ENCODE data around the gene SPSB1. TPM values are rescaled to one million over a fixed set of nuclear protein-coding genes. Genes with fewer than 3 reads are reported as not detected.

SPSB1 gene
- total RNA-seq, 1 experiment from 2014 or later: 4.3 TPM

GRCh38 chr1:9253453-9254105, 39.1 kb upstream of the SPSB1 start (continued):
- TF ChIP-seq AR (CRISPR knock-in tag; IDR thresholded peaks at IDR 0.05) (no peak), USF1 (CRISPR knock-in tag; IDR thresholded peaks at IDR 0.05) (no peak), FOXP1 (CRISPR knock-in tag; IDR thresholded peaks at IDR 0.05; ENCODE audit: borderline replicate concordance) (no peak), ZNF671 (CRISPR knock-in tag; IDR thresholded peaks at IDR 0.05) (no peak), HMGA2 (CRISPR knock-in tag; IDR thresholded peaks at IDR 0.05) (no peak), CBFB (CRISPR knock-in tag; IDR thresholded peaks at IDR 0.05; ENCODE audit: low read depth) (no peak), MYBL2 (CRISPR knock-in tag; IDR thresholded peaks at IDR 0.05) (no peak)

- CTCF ChIA-PET: interaction anchor here (0.6 to 1.2 kb wide), 4 partner anchors 8 to 293 kb away, joined by 3 to 9 read pairs (median 3); no protein-coding TSS in a partner anchor
- Mint-ChIP-seq H3K4me1 (peaks cover 24% of the 10 kb centered on the region), H3K27ac (no peak overlapping the region), H3K27me3 (ENCODE audit: low read depth) (peaks cover 3% of the 10 kb centered on the region; the same call in 1 of the 2 replicates), H3K36me3 (peaks cover 25% of the 10 kb centered on the region), H3K9me3 (peaks cover 32% of the 10 kb centered on the region), H3K4me3 (no peak overlapping the region)
- POLR2A ChIA-PET: no interaction called here
- TF ChIP-seq TP53 (CRISPR knock-in tag; IDR thresholded peaks at IDR 0.05) (no peak), AR (CRISPR knock-in tag; IDR thresholded peaks at IDR 0.05) (no peak), ZNF532 (CRISPR knock-in tag; IDR thresholded peaks at IDR 0.05; ENCODE audit: borderline replicate concordance) (no peak), ZMAT4 (CRISPR knock-in tag; IDR thresholded peaks at IDR 0.05) (no peak), EMX1 (CRISPR knock-in tag; IDR thresholded peaks at IDR 0.05) (no peak), GRHL2 (CRISPR knock-in tag; IDR thresholded peaks at IDR 0.05; ENCODE audit: insufficient replicate concordance, severe bottlenecking) (no peak), FOXK1 (CRISPR knock-in tag; IDR thresholded peaks at IDR 0.05) (no peak), KAT7 (CRISPR knock-in tag; IDR thresholded peaks at IDR 0.05; ENCODE audit: borderline replicate concordance) (no peak), TEAD1 (CRISPR knock-in tag; IDR thresholded peaks at IDR 0.05) (no peak), IRF1 (CRISPR knock-in tag; IDR thresholded peaks at IDR 0.05) (no peak), ETV6 (CRISPR knock-in tag; IDR thresholded peaks at IDR 0.05) (no peak), ATF3 (CRISPR knock-in tag; conservative IDR thresholded peaks at IDR 0.05) (no peak)
- DNase-seq (ENCODE audit: low spot score) (no peak), ATAC-seq (no peak)
Observed at GRCh38 chr1:9256332-9256731, 36.4 kb upstream of the SPSB1 start.
